GM19395 (cell line): ENCODE results near the gene TAS2R60.
"Not testable (repeated sequence)": the region's sequence is repeated elsewhere in the genome, so short reads cannot be mapped to it uniquely, and the experiment has no call there.

Source experiments
- ATAC-seq: cut with Tn5 transposase; IDR thresholded peaks from one replicate; pipeline ENCODE4 v1.9.1; 2021; ENCODE audit warnings: mild to moderate bottlenecking, moderate library complexity; ENCODE audit not compliant: unreplicated experiment

Gene TAS2R60

GRCh38 chr7:143410521-143411004, 32.7 kb upstream of the TAS2R60 start:
- no peak for ATAC-seq

GRCh38 chr7:143411976-143412708, 31.1 kb upstream of the TAS2R60 start:
- ATAC-seq, result no peak

DNA sequence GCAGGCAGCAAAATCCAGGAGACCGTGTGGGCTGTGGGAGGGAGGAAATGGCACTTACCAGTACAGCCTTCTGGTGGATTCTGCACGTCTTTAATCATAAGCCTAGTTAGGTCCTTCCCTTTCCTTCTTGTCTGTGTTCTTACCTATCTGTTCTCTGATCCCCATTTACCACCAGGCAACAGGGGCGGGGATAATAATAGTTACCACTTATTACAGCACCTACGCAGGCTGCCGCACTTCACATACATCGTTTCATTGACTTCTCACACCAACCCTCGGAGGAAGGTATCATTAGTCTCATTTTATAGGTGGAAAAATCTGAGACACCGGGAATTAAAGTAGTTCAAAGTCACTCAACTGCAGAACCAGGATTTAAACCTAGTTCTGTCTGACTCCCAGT, 30.1 kb upstream of the TAS2R60 start:
- ATAC-seq, result no peak

- not testable (repeated sequence) for ATAC-seq
Observed at GRCh38 chr7:143415209-143415608, 28.0 kb upstream of the TAS2R60 start.

- no peak for ATAC-seq
Observed at GRCh38 chr7:143415742-143416397, 27.4 kb upstream of the TAS2R60 start.

DNA sequence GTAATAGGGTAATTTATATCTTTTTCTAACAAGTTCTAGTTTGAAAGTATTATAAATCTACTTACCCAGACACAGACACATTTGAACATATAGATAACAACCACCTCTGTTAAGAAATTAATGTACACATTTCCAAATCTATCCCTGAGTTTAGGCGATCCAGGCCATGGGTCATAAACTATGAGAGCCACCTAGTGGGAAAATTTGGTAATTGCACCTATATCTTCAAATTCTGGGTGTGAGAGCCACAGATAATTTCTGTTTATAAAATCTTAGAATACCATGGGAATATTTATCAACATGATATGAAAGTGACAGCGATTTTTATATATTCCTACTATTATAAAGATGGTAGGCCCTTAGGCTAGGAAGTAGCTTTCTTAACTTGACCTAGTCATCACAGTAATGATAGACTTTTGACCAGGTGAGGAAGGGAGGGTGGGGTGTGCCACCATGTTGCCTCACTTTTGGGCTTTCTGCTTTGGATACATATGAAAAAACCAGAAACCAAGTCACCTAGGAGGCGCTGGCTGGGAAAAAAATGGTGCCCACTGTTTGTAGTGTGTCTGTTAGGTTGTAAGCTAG, 26.6 kb upstream of the TAS2R60 start:
- peak; percentile 68 for ATAC-seq

- ATAC-seq, result no peak
Observed at GRCh38 chr7:143417734-143418383, 25.4 kb upstream of the TAS2R60 start.

DNA sequence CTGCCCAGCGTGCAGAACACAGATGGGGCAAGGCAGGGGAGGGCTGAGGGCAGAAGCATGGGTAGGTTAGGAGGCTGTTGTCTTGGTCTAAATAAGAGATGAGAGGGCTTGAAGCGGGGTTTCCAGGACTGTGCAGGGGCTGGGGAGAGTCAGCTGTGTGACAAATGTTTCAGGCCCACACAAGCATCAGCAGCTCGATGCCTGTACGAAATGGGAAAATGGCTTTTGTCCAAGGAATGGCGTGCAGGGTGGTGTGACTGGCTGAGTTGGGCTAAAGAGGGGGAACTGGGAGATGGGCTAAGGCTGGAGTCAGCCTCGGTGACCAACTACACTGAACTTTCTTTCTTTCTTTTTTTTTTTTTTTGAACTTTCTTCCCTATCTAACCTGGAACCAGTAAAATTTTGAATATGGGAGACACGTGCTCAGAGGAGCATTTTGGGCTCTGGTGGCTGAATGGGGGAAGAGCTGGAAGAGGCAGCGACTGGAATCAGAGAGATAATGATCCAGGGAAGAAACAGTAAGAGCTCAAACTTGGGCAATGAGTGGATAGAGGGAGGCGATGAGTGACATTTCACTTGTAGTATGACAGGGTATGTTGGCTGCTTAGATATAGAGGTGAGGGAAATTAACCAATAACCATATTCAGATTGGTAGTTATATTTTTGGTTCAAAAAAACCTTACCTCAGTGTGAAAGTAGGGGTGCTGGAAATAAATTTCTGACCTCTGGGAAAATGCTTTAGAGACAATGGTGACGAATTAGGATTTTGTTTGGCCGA, 24.4 kb upstream of the TAS2R60 start:
- ATAC-seq, result no peak

- no peak for ATAC-seq
Observed at GRCh38 chr7:143419880-143420279, 23.4 kb upstream of the TAS2R60 start.

DNA sequence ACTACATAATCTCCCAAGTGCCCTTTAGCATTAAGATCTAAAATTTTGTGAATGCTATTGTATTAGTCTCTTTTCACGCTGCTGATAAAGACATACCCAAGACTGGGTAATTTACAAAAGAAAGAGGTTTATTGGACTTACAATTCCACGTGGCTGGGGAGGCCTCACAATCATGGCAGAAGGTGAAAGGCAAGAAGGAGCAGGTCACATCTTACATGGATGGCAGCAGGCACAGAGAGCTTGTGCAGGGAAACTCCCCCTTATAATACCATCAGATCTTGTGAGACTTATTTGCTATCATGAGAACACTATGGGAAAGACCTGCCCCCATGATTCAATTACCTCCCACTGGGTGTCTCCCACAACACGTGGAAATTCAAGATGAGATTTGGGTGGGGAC, 22.6 kb upstream of the TAS2R60 start:
- ATAC-seq, result not testable (repeated sequence)

DNA sequence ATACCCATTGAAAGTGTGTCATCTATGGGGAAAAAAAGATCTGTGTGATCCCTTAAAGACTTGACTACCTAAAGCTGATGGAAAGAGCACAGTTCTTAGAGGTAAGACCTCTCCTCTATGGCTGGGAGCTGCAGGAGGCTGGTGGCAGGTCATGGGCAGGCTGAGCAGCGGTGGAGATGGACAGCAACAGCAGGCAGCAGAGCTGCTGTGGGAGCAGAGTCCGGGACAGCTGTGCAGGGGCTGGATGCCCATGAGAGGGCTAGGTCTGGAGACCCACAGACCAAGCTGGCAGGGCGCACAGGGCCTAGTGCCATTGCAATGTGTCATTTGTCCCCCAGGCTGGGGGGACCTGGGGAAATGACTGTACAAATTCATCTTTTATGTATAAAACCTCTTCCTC, 21.2 kb upstream of the TAS2R60 start:
- ATAC-seq, result no peak

- not testable (repeated sequence) for ATAC-seq
Observed at GRCh38 chr7:143424476-143424875, 18.8 kb upstream of the TAS2R60 start.

- ATAC-seq, result no peak
Observed at GRCh38 chr7:143426479-143427142, 16.6 kb upstream of the TAS2R60 start.

DNA sequence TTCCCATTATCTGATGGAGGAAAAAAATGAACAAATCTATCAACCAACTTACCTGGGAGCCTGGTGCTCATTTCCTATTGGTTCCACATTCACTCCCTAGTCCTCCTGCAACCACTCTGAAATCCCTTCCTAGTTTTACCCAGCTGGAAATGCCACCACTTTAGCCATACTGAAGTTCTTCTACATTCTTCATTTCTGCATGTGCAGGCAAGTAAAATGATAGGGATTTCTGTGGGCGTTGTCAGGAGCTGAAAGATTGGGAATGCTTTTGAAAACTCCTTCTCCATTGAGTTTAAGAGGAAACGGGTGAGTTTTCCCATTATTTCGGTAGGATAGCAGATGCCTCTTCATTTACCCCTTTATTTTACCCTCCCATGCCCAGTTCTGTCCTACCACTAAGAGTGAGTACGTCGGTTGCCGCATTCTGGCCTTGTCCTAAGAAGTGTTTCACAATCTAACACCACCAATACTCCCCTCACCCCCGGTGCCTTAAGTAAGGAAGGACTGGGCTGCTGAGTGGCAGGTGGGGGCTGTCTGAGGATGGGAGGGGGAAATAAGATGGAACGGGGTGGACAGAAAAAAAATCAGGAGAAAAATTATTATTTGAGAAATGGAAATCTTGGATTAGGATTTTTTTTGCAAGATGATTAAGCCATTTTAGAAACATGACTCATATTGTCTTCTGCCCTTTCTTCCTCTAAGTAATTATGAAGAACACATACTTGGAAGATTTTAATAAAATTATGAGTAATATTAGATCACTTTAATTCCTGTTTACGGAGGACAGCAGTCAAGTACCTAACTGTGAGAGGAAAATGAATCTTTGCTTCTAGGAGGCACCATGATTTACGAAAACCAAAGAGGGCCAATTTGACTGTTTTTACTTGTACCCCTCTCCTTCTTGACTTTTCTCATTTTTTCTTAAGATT, 13.2 kb upstream of the TAS2R60 start:
- no peak for ATAC-seq

- ATAC-seq, result no peak
Observed at GRCh38 chr7:143431109-143431508, 12.1 kb upstream of the TAS2R60 start.

GRCh38 chr7:143433759-143434158, 9.5 kb upstream of the TAS2R60 start:
- ATAC-seq, result no peak

GRCh38 chr7:143434660-143435059, 8.6 kb upstream of the TAS2R60 start:
- ATAC-seq, result no peak

- ATAC-seq, result no peak
Observed at GRCh38 chr7:143435266-143435665, 8.0 kb upstream of the TAS2R60 start.

GRCh38 chr7:143436325-143436946, 6.8 kb upstream of the TAS2R60 start:
- peak; percentile 88 for ATAC-seq
